Retinal pigment epithelial cell (primary cell): ENCODE results near the gene LSM5.
"Not testable (repeated sequence)": the region's sequence is repeated elsewhere in the genome, so short reads cannot be mapped to it uniquely, and the experiment has no call there.

Experiments used
- DNase-seq: peaks from one replicate; pipeline ENCODE4 v3.0.0-alpha.2; 2010; ENCODE audit warnings: low read depth
- H3K4me3 ChIP-seq: 2 replicates; pipeline ENCODE4 v1.5.1; 2011; ENCODE audit warnings: mild to moderate bottlenecking, low read length, control low read depth, moderate library complexity
- TF ChIP-seq, protein P1 (sequence below): conservative IDR thresholded peaks from 2 replicates; pipeline ENCODE4 v1.5.1; 2011; ENCODE audit warnings: low read depth, low read length, control low read depth, inconsistent platforms

The LSM5 gene

DNA sequence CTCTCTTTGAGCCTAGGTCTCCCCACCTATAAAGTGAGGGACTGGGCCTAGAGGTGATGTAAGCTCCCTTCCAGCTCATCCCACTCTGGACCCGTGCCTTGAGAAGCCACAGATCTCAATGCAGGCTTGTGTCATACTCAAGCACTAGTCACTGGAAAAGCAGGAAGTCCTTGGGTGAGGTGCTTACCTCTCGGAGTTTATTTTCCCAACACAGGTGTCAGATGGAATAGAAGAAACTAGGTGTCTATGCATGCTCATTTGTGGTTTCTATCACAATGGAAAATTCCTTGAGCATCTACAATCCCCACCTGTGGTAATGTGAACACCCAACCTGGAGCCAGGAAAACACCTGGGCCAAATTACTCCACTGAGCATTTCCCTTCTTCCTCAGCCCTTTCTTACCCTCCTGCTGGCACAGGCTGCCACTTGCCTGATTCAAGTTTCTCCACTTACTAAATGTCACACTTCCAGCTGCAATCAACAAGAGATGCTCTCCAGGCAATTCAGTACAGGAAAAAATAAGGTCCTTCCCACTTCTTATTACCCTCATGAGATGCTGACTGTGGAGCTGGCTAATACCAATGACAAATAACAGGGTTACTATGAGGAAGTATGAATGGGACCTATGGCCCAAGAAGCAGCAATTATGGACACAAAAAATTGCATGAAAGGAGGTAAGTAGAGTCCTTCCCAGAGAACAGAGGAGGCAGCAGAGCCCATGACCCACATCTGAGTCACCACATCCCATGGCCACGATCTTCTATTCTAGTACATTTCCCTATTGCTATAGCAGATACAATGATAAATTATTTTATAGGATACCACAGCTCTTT lies 13.1 kb downstream of the LSM5 start:
- TF ChIP-seq, protein P1, sequence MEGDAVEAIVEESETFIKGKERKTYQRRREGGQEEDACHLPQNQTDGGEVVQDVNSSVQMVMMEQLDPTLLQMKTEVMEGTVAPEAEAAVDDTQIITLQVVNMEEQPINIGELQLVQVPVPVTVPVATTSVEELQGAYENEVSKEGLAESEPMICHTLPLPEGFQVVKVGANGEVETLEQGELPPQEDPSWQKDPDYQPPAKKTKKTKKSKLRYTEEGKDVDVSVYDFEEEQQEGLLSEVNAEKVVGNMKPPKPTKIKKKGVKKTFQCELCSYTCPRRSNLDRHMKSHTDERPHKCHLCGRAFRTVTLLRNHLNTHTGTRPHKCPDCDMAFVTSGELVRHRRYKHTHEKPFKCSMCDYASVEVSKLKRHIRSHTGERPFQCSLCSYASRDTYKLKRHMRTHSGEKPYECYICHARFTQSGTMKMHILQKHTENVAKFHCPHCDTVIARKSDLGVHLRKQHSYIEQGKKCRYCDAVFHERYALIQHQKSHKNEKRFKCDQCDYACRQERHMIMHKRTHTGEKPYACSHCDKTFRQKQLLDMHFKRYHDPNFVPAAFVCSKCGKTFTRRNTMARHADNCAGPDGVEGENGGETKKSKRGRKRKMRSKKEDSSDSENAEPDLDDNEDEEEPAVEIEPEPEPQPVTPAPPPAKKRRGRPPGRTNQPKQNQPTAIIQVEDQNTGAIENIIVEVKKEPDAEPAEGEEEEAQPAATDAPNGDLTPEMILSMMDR: no peak
- no peak overlapping the region for H3K4me3 ChIP-seq
- no peak for DNase-seq

DNA sequence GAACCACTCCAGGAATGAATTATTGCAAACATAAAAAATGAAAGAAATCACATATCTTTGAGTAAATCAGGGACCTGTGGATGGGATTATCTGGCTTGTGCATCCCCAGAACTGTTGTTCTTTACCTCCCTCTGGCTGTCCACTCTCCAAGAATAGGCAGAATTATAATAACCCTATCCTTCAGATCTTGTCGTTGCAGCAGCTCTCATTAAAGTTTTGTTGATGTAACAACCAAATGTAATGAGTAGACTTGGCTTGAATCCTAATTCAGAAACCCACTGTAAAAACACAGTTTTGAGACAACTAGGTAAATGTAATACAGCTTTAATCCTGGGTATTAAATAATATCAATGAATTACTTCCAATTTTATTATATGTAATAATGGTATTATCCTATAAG lies 16.2 kb downstream of the LSM5 start:
- TF ChIP-seq, protein P1: no peak
- H3K4me3 ChIP-seq: no peak overlapping the region
- no peak for DNase-seq

DNA sequence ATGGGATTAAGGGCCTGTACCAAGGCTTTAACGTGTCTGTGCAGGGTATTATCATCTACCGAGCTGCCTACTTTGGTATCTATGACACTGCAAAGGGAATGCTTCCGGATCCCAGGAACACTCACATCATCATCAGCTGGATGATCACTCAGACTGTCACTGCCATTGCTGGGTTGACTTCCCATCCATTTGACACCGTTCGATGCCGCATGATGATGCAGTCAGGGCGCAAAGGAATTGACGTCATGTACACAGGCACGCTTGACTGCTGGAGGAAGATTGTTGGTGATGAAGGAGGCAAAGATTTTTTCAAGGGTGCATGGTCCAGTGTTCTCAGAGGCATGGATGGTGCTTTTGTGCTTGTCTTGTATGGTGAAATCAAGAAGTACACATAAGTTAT lies 18.2 kb downstream of the LSM5 start:
- DNase-seq: no peak
- TF ChIP-seq, protein P1: no peak
- H3K4me3 ChIP-seq: no peak overlapping the region

DNA sequence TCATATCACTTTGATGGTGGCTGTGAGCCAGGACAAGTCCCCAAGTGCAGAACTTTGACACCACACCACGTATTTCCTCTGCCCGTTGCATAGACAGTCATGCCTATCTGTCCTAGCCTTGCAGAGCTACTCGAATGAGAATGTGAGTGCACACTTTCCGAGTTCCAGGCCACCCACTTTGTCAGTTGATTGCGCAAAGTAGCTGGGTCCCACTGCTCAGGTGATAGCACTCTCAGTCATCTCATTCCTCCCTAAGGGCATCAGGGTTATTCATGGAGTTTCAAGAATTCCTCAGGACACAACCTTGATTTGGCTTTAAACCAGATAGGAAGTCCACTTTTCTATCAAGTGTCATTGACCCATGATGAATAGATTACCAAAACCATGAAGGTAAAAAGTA lies 19.3 kb downstream of the LSM5 start:
- no peak overlapping the region for H3K4me3 ChIP-seq
- TF ChIP-seq, protein P1: no peak
- DNase-seq: no peak

DNA sequence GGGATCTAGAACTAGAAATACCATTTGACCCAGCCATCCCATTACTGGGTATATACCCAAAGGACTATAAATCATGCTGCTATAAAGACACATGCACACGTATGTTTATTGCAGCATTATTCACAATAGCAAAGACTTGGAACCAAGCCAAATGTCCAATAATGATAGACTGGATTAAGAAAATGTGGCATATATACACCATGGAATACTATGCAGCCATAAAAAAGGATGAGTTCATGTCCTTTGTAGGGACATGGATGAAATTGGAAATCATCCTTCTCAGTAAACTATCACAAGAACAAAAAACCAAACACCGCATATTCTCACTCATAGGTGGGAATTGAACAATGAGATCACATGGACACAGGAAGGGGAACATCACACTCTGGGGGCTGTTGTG lies 20.2 kb downstream of the LSM5 start:
- not testable (repeated sequence) for H3K4me3 ChIP-seq, DNase-seq

DNA sequence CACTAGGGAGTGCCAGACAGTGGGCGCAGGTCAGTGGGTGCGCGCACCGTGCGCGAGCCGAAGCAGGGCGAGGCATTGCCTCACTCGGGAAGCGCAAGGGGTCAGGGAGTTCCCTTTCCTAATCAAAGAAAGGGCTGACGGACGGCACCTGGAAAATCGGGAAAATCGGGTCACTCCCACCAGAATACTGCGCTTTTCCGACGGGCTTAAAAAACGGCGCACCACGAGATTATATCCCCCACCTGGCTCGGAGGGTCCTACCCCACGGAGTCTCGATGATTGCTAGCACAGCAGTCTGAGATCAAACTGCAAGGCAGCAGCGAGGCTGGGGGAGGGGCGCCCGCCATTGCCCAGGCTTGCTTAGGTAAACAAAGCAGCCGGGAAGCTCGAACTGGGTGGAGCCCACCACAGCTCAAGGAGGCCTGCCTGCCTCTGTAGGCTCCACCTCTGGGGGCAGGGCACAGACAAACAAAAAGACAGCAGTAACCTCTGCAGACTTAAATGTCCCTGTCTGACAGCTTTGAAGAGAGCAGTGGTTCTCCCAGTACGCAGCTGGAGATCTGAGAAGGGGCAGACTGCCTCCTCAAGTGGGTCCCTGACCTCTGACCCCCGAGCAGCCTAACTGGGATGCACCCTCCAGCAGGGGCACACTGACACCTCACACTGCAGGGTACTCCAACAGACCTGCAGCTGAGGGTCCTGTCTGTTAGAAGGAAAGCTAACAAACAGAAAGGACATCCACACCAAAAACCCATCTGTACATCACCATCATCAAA lies 25.4 kb downstream of the LSM5 start:
- not testable (repeated sequence) for DNase-seq, H3K4me3 ChIP-seq

DNA sequence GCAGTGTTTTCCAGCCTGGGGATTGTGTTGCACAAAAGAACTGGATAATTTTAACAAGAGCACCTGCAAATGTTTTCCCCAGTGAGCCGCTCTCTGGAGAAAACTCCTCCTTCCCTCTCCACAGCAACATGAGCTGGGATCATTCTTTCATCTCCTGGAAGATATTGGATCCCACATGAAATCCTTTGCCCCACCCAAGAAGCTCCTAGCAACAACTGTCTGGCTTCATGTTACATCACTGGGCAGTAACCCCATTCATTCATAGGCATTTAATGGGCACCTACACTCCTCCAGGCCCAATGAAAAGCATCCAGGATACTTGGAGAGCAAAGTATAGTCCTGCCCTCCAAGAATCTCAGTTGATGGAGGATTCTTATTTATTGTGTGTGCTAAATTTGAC lies 27.2 kb downstream of the LSM5 start:
- no peak overlapping the region for H3K4me3 ChIP-seq
- DNase-seq: no peak
- TF ChIP-seq, protein P1: no peak

DNA sequence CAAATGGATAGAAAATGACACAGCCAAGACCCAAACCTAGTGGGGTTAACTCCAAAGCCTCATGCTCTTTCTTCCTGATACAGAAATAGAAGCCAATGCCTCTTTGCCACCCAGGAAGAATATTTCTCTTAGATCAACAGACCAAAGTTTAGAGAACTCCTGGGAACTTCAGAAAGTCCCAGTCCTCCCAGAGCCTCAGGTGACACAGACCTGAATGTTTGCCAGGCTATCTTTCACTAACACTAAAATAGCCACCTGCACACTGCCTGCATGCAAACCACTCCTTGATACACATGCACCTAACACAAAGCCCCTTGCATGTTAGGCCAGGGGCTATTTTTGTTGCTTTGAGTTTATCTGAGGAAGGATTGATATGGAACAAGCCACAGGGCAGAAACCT lies 27.7 kb downstream of the LSM5 start:
- TF ChIP-seq, protein P1: no peak
- H3K4me3 ChIP-seq: no peak overlapping the region
- no peak for DNase-seq
